Right renal cortex interstitium (tissue), 3 donors: ENCODE data around the gene ANAPC10. TPM values are rescaled to one million over a fixed set of nuclear protein-coding genes. Genes with fewer than 3 reads are reported as not detected.
"Not testable (repeated sequence)": the region's sequence is repeated elsewhere in the genome, so short reads cannot be mapped to it uniquely, and the experiment has no call there.

Experiments
- DNase-seq, 3 donors: peaks; one replicate each; pipeline ENCODE4 v3.0.0-alpha.2; 2013; ENCODE audit warnings: low read depth in 3 of 3, low spot score in 2 of 3
- polyA plus RNA-seq, 3 donors: library from polyadenylated mRNA; unstranded; fragments of 120-200 nt; gene quantifications; one replicate each; pipeline ENCODE4 v1.2.1, GENCODE V29; 2013; ENCODE audit not compliant: insufficient read length in 3 of 3

Gene ANAPC10, protein sequence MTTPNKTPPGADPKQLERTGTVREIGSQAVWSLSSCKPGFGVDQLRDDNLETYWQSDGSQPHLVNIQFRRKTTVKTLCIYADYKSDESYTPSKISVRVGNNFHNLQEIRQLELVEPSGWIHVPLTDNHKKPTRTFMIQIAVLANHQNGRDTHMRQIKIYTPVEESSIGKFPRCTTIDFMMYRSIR
- 10 to 100 TPM; 28.8 to 38.0 (median 32.1) TPM for polyA plus RNA-seq

DNA sequence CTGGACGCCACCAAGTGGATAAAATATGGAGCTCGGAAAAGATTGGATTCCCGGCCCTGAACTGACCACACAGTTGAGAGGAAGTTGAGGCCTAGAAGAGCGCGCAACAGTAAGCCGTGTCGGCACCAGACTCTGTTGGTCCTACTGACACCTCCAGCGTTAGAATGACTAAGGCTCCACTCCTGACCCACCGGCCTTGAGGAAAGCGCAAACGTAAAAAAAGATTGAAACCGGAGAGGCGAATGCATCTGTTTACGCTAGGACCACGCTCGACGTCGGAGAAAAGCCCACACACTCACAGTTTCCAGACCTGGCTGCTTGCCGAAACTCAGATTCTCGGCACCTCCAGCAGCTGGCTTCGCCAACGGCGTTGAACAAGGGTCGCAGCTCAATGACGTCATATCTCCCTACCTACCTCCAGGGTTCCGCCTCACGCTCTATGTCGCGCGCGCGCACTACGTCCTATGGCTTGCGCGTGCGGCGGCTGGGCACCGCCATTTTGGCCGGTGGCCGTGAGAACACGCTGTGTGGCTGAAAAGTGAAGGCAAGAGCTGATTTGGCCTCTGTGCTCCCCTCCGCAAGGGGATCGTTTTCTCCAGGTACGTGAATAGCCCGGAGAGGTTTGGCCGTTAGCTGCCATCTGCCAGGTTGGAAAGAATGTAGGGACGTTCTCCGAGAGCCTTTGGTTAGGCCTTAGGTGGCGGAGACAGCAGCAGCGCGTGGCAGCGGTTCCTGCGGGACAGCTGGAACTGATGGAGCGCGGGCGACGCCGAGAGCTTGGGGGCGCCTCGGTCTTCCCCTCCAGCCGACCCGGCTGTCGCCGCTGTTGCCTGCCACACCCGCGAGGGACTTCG is at the start of gene ANAPC10, which contains the start of gene ABCE1:
ANAPC10 (minus strand) TSS at position 376 of the 854 bp plus-strand sequence. CDS start 2,097 bp downstream, outside the sequence.
ABCE1 (plus strand) TSS at position 491 of the 854 bp plus-strand sequence. CDS start 6,102 bp downstream, outside the sequence.
- DNase-seq: peak; percentile 95 to 97 (median 96)

DNA sequence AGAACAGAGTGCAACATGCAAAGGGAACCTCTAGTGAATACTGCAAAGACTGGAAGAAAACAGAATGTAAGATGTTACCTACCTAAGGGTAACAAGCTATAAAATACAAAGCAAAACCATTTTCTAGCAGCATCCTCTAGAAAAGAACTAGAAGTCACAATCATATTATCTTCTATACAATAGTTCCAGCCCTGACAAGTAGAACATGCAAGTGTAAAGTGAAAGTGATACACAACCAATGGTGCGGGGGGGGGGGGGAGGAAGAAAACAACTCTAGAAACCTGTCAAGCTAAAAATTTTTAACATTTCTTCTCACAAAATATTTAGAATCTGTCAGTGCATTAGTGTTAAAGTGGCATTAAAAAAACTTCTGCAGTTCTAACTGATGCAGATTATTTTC is 38.2 kb upstream of the ANAPC10 start:
- not testable (repeated sequence) for DNase-seq

DNA sequence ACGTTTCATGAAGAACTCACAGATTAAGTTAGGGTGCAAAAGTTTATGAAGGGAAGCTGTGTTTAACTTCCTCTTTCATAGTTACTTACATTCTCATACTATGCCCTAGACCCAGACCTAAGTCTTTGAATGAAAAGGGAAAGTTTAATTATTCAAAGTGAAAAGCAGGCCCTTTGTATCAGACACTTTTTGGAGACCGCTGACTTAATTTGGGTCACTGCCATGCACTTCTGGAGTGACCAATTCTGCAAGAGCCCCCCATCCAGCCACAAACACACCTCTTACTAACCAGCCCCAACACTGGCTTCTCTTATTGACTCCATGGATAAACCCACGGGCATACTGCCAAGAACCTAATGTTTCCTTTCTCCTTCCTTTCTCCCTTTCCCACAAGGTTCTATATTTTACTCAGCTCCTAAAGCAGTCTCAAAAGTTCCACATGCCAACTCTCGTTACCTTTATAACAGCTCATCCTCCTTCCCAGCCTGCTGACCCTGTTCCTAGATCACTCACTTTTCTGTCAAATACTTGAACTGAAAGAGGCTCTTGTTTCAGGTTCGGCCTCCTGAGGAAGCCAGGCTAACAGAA is 34.6 kb upstream of the ANAPC10 start:
- no peak for DNase-seq

DNA sequence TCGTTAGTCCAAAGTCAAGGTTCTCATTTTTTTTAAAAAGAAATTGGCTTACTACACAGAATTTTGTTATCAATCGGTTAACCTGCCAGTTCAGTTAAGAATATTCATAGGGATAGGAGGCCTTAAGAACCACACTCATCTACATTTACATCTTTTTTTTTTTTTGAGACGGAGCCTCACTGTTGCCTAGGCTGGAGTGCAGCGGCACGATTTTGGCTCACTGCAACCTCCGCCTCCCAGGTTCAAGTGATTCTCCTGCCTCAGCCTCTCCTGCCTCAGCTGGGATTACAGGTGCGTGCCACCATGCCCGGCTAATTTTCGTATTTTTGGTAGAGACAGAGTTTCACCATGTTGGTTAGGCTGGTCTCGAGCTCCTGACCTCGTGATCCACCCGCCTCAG is 33.9 kb upstream of the ANAPC10 start:
- DNase-seq: no peak

DNA sequence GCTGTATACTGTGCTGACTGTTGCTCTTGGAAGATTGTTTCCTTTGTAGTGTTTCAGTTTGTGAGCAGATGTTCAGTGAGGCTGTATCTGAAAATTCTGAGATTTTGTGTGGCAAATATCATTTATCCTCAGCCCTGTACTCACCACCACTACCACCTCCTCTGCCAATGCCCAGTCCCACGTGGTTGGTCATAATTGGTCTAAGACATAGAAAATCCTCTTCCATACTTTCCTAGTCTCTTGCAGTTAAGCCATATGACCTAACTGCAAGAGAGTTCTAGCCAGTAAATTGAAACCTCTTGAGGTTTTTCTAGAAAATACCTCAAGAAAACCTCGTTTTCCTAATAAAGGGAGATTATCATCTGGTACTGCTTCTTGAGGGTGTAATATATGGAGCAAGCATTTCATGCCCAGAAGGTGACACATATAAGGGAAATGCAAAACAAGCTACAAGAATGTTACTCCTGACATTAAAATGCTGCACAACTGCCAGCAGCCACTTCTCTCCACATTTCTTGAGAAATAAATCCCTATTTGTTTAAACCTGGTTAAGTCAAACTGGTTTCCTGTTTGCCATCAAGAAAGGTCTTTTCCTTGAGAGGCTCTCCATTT is 32.9 kb upstream of the ANAPC10 start:
- no peak for DNase-seq

DNA sequence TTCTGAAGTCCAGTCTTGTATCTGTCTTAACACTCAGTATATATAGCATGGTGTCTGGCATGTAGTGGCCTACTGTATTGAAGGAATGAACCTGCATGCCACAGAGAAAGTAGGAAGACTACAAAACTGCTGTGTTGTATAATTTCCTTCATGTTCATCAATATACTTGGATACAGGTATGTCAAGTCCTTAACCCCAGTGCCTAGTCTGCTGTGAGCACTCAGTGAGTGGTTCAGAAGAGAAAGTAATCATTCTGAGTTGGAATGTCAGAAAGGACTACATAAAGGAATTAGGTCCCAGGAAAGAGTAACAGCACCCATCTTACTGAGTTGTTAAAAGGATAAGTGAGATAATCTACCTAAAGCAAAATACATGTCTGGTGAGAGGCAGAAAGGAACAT is 32.1 kb upstream of the ANAPC10 start:
- no peak for DNase-seq

DNA sequence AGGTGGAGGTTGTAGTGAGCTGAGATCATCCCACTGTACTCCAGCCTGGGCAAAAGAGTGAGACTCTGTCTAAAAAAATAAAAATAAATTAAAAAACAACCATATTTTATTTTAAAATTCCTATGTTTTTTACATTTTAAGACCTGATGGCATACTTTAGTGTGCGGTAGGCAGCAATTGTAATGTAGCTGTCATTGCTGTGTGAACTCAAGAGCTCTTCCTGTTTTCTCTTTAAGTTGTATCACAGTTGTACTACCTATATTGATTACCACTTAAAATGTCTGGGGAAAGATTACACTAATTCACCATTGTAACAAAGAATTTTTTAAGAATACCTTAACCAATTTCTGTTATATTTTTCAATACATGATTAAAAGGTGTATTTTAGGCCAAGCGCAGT is 27.4 kb upstream of the ANAPC10 start:
- no peak for DNase-seq

DNA sequence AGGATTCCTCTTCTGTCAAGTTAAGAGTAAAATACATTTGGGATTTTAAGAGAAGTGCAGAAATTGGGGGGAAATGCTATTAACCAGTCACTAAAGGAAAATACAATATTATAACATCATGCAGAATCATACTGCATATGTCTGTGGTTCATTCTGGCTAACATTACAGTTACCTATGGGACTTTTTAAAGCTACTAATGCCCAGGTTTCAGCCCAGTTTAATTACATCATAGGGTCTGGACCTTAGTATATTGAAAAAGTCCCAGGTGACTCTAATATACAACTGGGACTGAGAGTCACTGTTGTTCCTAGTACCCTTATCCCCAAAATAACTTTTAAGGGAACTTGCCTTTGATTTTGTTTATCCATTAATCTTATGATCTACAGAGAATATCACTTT is 10.1 kb upstream of the ANAPC10 start:
- no peak for DNase-seq

DNA sequence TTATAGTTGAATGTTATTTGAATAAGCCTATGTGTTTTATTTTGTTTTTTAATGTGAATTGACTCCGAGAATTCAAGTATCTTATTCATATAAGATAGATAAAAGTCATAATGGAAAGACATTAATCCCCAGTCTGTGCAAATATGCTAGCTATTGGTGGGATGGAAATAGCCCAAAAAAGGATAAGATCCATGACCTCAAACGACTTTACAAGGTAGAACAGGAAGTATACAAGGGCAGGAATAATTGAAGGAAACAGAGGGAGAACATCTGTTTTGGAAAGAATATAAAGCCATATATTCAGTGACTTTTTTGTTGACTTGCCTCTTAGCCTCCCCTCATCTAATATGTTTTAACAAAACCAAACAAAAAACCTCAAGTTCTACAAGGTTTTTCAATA is 9.1 kb upstream of the ANAPC10 start:
- DNase-seq: no peak

DNA sequence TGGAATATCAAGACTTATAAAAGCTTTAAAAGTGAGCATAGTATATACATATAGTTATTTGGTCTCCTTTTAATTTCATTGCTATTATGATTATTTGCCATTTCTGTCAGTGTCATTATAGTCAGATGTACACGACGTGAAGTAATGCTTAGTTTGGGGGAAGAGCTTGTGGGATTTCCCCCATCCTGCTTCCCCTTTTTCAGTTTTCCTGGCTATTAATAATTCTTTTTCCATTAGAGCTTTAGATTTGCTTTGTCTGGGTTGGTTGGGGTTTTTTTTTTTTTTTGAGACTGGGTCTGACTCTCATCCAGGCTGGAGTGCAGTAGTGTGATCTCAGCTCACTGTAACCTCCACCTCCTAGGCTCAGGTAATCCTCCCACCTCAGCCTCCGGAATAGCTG is 5.5 kb upstream of the ANAPC10 start:
- DNase-seq: no peak

DNA sequence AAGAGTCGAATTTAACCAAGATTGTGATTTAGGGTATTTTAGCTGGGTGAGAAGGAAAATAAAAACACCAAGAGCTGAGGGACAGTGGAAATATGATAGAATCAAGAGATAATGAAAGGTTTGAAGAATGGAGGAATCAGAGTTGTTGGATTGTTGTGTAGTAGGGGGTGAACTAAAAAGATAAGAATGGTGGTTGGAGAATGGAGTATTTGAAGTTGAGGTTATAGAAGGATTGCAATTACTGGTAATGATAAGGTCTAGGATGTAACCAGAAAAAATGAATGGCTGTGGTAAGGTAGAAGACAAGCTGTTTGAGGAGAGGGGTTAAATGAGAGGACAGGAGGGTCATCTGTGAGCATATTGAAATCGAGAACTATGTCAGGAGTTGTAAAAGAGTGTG is 4.6 kb upstream of the ANAPC10 start:
- DNase-seq: no peak

DNA sequence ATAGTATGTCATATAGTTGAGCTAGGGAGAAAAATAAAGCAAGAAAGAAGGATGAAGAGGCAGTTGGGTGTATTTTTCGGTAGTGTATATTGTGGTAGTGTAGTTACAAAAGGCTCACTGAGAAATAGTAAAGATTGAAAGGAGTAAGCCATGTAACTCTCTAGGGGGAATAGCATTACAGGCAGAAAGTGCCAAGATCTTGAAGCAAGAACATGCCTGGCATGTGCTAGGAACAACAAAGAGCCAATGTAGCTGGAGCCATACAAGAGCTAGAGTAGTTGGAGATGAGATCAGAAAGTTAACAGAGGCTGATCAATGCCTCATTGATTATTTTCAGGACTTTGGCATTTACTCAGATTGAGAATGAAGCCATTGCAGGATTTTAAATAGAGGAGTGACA is 3.1 kb upstream of the ANAPC10 start:
- no peak for DNase-seq

DNA sequence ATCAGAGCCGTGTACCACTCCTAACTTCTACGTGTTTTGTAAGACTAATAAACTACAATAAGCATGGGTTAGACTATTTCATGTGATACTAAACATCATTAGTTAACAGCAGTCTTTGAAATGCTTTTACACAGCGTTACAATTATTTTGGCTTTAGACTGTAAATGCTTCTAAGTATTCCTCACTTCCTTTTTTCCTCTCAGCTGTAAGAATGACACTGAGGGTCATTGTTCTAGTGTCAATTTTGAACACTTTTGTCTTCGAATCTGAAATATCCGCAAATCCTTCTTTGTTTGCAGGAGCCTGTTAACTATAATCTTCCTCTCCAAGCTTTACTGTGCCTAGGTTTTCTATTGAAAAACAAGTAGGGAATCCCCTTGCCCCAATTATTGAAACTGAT is 1.7 kb upstream of the ANAPC10 start:
- DNase-seq: no peak

DNA sequence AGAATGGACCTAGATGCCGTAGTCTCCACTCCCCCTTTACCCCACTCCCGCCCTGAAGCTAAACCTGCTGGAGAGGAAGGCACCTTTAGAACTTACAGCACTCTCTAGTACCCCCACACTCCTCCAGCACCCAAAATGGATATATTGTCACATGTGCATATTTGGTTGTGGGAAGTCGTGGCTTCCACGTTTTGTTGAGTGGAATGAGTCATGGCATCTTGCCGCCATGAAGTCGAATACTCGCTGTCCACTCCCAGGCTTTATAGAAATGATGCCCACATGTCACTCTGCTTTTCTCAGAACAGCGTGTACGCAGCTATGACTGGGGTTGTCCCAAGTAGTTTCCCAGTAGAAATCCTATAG is 660 bp upstream of the ANAPC10 start:
- peak; percentile 15 to 38 (median 27) for DNase-seq

DNA sequence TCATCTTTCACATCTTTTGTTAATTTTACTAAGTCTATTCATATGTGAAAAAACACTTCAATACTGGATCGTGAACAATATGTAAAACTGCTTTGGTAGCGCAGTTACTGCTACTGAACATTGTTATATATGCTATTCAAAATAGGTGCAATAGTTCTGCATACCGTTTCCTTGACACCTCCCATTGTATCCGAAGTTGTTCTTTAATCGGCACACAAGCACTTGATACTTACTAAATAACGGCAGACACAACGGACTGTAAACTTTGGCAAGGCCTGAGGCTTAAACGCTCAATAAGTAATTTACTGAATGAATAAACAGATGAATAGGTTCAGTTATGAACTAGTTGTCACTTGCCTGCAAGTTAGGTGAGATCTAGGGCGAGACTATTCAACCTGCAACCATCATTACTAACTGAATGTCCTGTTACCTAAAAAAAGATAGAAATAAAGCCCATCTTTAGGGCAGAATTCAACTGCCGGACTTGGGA is 620 bp downstream of the ANAPC10 start:
- peak in 1 of 3 donors; percentile 40 for DNase-seq

DNA sequence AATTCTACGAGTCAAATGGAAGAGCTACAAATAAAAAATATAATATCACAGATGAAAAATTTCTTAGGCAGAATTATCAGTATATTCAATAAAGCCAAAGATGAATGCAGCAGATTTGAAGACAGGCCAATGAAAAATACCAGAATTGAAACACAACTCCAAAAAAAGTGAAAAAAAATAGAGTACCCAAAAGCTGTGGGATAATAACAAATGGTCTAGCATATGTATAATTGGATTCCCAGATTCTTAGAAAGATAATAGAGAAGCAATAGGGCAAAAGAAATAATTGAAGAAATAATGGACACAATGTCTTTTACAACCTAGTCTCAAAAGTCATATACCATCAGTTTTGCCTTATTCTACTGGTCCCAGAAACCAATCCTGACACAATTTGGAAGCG is 4.4 kb downstream of the ANAPC10 start:
- DNase-seq: no peak

DNA sequence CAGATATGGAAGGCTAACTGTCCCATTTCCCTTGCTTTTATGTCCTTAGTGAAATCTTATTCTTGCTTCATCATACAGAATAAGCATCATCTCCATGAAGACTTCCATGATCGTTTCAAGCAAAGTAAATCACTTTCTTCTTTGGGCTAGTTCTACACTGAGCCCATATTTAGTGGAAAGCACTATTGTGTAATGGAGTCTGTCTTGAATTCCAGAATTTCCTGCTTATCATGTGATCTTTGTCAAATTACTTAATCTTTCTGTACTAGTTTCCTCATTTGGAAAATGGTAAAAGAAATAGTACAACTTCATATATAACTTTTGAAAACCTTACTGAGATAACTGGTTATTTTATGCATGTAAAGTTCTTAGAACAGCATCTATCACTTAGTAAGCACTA is 7.6 kb downstream of the ANAPC10 start:
- DNase-seq: no peak

DNA sequence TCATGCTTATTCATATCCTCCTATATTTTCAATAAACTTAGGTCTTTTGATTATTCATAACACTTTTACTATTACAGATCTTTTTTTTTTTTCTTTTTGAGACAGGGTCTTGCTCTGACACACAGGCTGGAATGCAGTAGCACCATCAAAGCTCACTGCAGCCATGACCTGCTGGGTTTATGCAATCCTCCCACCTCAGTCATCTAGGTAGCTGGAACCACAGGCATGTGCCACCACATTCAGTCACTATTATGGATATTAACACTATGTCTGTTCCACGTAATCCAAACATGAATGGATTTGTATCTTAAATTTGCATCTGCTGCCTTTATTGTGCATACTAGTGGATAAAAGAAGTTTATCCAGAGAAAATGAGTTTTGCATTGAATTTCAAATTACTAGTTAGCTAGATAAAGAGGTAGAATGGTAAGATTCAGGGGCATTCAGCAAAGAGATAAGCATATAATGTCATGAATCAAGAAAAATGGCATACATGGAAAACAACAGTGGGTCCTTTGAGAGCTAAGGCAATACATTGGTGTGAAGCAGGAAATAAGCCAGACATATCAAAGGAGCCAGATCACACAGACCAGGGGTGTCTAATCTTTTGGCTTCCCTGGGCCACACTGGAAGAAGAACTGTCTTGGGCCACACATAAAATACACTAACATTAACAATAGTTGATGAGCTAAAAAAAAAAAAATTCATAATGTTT is 13.9 kb downstream of the ANAPC10 start:
- no peak for DNase-seq

DNA sequence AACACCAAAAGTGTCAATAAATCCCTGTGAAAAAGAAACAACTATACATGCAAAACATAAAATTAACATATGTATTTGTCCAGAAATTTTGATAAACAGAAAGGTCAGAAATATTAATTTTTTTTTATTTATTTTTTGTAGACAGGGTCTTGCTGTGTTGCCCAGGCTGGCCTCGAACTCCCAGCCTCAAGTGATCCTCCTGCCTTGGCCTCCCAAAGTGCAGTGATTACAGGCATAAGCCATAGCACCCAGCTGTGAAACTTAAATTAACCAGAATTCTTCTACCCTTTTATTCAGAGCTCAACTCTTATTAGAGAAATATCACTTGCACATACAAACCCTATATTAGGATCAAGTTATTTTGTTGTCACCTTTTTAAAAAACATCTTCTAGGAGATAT is 16.2 kb downstream of the ANAPC10 start:
- DNase-seq: no peak

DNA sequence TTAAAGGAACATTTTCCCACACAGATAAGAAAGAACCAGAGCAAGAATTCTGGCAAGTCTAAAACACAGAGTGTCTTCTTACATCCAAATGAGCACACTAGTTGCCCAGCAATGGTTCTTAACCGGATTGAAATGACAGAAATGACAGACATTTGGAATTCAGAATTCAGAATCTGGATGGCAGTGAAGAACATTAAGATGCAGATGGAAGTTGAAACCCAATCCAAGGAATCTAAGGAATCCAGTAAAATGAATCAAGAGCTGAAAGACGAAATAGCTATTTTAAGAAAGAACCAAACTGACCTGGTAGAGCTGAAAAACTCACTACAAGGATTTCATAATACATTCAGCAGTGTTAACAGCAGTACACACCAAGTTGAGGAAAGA is 21.5 kb downstream of the ANAPC10 start:
- DNase-seq: no peak
